HG03442 (cell line): ENCODE data around the gene NUTF2.
"Not testable (repeated sequence)": the region's sequence is repeated elsewhere in the genome, so short reads cannot be mapped to it uniquely, and the experiment has no call there.

Source experiments
- ATAC-seq: cut with Tn5 transposase; IDR thresholded peaks from one replicate; pipeline ENCODE4 v1.9.1; 2021; ENCODE audit warnings: mild to moderate bottlenecking, moderate library complexity; ENCODE audit not compliant: unreplicated experiment

The NUTF2 gene

DNA sequence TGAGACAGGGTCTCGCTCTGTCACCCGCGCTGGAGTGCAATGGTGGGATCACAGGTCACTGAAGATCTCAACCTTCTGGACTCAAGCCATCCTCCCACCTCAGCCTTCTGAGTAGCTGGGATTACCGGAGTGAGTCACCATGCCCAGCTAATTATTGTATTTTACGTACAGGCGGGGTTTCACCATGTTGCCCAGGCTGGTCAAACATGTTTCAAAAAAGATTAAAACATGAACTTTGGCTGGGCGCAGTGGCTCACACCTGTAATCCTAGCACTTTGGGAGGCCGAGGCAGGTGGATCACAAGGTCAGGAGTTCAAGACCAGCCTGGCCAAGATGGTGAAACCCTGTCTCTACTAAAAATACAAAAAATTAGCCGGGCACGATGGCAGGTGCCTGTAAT lies 9.5 kb upstream of the NUTF2 start:
- not testable (repeated sequence) for ATAC-seq

DNA sequence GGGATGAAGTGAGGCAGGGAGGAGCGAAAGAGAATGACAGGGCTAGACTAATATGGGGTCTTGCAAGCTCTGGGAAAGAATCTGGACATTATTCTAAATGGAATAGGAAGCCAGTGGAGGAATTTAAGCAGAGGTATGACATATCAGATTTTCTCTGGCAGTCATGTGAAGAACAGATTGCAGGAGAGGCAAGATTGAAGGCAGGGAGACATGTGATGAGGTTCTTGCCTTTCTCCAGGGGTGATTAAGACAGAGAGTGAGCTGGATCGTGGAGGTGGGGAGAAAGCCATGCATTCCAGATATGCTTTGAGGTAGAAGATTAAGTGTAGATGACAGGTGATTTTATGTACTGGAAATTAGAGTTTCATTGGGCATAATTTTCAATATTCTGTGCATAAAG lies 8.9 kb upstream of the NUTF2 start:
- no peak for ATAC-seq

DNA sequence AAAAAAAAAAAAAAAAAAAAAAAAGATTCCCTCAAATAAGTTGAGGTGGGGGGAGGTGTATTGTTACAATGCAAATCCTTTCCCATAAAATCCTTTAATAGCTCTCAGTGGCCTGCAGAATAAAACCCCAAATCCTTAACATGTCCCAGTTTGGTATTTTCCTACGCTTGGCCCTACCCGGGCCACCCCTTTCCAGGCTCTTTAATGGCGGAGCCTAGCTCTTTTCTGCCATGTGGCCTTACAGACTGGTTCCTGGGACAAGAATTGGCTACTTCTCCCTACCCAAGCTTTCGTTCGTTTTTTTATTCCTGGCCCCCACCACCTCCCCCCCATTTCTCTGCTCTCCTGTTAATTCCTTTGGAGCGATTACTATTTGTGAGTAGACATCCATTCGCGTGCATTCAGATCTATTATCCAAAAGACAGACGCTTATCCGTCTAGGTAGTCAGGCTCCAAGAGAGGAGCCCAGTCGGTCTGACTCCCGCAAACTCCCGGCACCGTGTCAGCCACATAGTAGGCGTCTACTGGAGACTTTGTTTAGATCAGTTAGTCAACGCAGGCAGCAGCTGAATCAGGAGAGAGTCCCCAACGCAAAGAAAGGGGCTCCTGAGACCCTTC lies 5.4 kb upstream of the NUTF2 start:
- no peak for ATAC-seq

DNA sequence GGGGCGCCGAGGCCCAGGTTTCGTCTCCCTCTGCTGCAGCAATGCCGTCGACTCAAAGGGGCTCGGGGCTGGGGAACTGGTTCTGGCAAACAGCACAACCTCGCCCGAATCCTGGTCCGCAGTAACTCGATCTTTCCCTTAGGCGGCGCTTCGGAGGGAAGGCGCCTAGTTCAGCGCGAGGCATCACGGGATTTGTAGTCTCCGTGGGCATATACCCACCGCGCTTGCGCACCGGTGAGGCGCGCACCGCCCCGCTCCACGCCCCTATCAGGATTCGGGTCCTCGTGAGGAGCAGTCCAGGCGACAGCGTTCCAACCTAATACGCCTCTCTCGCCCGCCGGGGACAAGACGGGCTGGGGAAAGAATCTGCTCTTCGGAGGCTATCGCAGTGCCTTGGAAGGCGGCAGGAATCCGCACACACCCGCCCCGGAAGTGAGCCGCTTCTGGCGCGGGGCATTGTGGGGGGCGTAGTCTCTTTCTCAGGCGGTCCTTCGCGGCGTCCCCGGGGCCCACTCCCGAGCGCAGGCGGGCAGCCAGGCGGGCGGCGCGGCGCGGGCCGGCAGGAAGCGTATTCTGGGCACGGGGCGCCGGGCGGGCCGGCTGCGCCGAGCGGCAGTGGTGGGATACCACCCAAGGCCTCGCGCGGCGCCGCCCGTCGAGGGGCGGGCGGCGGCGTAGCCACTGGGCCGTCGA lies 4.8 kb upstream of the NUTF2 start, which contains the start of gene THAP11:
Gene THAP11 (plus strand): TSS at position 505 of the 693 bp plus-strand sequence. CDS start 235 bp downstream, outside the sequence.
- peak; percentile 52 for ATAC-seq

DNA sequence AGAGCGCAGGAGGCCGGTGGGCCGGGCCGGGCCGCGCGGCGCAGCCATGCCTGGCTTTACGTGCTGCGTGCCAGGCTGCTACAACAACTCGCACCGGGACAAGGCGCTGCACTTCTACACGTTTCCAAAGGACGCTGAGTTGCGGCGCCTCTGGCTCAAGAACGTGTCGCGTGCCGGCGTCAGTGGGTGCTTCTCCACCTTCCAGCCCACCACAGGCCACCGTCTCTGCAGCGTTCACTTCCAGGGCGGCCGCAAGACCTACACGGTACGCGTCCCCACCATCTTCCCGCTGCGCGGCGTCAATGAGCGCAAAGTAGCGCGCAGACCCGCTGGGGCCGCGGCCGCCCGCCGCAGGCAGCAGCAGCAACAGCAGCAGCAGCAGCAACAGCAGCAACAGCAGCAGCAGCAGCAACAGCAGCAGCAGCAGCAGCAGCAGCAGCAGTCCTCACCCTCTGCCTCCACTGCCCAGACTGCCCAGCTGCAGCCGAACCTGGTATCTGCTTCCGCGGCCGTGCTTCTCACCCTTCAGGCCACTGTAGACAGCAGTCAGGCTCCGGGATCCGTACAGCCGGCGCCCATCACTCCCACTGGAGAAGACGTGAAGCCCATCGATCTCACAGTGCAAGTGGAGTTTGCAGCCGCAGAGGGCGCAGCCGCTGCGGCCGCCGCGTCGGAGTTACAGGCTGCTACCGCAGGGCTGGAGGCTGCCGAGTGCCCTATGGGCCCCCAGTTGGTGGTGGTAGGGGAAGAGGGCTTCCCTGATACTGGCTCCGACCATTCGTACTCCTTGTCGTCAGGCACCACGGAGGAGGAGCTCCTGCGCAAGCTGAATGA lies 4.0 kb upstream of the NUTF2 start:
- peak; percentile 5 for ATAC-seq

DNA sequence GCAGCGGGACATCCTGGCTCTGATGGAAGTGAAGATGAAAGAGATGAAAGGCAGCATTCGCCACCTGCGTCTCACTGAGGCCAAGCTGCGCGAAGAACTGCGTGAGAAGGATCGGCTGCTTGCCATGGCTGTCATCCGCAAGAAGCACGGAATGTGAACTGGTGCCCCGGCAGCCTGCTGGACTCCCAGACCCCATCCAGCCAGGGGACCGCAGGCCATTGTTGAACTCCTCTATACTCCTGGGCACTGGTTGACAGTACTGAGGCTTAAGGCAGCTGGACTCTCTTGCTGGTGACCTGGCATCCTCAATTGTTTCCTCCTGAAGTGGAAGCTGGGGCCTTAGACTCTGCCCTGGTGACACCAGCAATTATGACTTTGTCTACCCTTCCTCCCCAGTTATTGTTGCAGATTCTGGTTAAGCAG lies 3.4 kb upstream of the NUTF2 start:
- no peak for ATAC-seq

DNA sequence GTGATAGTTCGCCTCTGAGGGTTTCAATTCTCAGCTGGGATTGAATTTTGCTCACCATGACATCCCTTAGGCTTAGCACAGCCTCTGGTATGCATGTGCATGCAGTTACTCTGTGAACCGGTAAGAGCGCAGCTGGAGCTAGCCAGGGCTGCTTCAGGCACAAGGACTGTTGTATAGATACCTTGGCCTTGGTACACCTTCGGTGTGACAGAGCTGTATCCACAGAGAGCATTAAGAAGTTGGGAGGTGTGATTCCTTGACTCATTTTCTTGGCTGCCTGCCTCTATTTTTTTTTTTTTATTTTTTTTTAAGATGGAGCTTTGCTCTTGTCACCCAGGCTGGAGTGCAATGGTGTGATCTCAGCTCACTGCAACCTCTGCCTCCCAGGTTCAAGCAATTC lies 2.2 kb upstream of the NUTF2 start:
- ATAC-seq, result no peak

DNA sequence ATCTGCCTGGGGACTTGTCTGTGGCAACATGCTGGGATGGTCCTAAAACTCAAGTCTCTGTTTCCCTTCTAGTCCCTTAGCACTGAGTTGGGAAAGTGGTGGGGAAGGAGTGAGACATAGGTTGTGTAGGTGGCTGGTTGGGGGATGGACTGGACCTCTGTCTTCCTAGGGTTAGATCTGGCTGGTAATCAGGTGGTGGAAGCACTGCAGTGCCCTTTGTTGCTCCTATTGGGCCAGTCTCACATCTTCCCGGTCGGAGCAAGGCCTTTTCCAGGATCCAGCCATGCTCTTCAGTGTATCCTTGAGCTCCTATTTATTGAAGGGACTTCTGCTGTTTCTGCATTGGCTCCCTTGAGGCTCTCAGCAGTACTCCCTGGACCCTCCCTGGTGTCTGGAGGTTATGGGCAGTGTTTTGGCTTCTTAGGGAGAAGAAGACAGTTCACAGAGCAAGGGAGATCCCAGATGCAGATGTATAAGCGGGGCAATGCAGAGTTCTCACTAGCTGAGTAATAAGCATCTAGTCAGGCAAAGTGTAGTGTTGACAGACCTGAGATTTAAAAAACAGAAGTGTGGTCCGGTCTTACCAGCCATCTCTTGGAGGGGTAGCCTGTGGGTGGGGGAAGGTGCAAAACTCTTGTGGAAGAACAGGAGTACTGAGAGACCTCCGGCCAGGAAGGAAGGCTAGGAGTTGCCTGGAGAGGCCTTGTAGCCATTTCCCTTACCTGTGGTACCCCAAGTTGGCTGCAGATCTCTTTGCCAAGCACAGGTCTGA lies 1.3 kb upstream of the NUTF2 start:
- no peak for ATAC-seq

DNA sequence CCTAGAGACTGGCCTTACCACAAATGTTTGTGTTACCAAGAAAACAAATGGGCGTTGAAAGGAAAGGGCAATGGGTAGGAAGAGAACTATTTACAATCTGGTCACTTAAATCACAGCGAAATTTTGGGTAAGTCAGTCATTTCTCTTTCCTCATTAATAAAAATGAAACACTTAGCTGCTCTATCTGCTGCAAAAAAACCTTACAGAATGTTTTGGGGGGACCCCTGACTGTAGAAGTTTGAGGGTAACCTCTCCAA lies 742 bp upstream of the NUTF2 start:
- ATAC-seq, result no peak

DNA sequence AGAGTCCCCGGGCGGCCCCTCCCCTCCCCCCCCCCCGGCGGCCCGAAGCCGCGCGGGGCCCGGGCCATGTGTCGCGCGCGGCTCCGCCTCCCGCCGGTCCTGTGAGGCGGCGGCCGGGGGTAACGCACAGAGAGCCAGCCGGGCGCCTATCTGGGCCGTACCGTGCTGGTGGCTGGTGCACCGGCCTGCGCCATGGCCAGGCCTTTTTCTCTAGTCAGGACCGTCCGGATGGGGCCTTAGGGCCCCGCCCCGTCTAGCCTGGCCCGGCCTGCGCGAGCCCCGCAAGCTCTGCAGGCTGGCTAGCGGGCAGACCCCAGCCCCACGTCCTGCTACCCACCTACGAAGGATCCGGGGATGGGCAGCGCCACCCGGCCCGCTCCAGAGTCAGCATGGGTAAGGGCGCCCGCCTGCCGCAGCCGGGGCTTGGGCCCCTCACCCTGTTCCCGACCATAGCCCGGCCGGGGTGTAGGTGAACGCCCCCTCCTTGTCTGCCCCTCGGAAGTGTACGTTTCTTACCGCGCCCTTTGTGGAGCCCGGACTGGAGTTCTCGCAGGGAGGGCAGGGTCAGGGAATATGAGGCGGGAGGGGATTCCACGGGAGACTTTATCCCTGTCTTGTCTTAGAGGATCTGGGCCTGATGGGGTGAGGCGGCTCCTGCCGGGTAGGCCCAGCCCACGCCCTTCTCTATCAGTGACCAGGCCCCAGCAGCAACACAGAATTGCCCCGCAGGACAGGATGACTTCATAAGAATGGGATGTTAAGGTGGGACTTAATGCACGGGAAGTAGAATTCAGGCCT lies 530 bp downstream of the NUTF2 start, which contains the start of gene CENPT:
Gene CENPT (minus strand): TSS at position 630 of the 798 bp plus-strand sequence. CDS start 13,834 bp downstream, outside the sequence.
- peak; percentile 30 for ATAC-seq

DNA sequence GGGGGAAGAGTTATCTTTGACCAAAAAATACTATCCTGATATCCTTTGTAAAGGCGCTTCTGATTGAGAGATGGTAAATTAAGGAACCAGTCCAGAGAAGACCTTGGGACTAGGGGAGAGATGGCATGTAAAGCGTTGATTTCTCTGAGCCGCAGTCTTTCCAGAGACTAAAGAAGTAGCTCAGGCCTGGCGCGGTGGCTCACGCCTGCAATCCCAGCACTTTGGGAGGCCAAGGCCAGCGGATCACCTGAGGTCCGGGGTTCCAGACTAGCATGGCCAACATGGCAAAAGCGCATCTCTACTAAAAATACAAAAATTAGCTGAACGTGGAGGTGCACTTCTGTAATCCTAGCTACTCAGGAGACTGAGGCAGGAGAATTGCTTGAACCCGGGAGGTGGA lies 1.4 kb downstream of the NUTF2 start:
- ATAC-seq, result no peak

DNA sequence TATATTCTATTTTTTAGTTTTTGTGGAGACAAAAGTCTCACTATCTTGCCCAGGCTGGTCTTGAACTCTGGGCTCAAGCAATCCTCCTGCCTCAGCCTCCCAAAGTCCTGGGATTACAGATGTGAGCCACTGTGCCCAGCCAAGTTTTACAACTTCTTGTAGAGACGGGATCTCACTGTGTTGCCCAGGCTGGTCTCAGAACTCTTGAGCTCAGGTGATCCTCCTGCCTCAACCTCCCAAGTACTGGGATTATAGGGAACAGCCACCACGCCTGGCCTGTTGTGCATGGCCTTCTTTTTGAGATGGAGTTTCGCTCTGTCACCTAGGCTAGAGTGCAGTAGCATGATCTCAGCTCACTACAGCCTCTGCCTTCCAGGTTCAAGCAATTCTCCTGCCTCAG lies 6.9 kb downstream of the NUTF2 start:
- no peak for ATAC-seq

DNA sequence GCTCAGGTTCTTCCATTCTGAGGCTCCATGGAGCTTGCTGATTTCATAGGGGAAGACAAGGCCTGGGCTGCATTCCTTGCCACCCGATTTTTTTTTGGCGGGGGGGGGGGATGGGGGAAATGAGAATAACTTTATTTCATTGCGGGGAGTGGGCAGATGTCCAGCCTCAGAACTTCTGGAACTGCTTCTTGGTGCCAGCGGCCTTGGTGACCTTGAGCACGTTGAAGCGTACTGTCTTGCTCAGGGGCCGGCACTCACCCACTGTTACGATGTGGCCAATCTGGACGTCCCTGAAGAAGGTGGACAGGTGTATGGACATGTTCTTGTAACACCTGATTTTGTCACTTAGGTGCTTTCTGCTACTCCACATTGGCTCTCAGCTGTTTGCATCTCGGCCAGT lies 9.1 kb downstream of the NUTF2 start:
- ATAC-seq, result no peak

DNA sequence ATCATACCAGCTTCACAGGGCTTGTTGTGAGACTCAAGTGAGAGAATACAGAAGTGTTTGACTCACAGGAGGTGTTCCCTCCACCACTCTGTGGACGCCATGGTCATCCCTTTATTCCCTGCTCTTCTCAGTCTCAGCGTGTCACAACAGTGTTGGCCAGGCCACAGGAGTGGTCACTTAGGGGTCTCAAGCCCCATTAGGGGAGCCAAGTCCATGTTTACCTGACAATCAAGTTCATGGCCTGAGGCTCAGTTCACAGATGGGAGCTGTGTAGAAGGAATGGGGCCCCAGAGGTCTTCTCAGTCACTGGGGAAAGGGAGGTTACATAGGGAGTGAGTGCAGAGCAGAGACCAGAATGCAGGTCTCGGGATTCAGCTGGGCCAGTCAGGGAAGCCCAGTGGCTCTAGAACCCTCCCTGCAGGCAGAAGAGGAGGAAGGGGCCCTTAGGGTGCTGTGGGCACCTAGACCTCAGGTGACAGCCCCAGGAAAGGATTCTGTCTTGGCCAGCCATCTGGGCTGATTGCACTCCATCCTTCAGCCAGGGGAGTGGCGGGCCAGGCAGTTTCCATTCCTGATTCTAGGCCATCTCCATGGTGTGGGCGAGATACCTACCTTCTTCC lies 10.3 kb downstream of the NUTF2 start:
- no peak for ATAC-seq

DNA sequence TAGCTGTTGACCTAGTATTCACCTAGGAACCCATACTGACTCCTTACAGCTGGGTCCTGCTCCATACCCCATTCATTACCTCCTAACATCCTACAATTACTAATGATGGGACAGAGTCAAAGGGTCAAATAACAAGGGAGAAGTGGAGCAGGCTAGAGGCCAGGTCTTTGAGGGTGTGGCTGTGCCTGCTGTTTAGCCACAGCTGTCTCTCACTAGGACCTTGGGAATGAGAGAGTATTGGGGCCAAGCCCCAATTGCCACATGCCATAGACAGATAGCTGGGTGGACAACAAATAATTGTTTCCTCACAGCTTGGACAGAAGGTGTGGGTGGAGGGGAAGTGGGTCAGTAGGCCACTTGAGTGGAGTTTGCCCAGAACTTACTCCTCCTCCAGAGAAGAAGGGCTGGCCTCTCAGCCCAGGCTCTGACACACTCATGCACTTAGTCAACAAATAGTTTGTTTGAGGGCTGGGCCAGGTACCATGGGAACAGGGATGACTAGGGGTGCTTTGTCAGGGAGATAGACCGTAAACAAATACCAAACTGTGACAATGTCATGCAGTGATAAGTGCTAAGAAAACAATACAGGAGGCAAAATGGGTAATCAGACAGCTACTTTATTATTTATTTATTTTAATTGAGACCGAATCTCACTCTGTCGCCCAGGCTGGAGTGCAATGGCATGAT lies 11.0 kb downstream of the NUTF2 start:
- no peak for ATAC-seq

DNA sequence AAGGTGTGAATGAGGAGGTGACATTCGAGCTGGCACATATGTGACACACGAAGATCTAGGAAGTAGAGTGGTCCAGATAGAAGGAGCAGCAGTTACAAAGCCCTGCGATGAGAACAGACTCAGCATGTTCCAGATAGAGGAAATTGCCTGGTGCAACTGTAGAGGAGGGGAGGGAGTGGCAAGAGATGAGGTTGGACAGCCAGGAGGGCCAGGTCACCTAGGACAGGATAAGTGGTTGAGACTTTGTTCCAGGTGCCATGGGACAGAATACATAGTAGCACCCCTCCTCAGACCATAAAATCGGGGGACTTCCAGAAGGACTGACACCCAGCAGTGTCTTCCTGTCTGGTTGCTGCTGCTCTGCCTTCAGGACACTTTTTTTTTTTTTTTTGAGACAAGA lies 11.8 kb downstream of the NUTF2 start:
- no peak for ATAC-seq

DNA sequence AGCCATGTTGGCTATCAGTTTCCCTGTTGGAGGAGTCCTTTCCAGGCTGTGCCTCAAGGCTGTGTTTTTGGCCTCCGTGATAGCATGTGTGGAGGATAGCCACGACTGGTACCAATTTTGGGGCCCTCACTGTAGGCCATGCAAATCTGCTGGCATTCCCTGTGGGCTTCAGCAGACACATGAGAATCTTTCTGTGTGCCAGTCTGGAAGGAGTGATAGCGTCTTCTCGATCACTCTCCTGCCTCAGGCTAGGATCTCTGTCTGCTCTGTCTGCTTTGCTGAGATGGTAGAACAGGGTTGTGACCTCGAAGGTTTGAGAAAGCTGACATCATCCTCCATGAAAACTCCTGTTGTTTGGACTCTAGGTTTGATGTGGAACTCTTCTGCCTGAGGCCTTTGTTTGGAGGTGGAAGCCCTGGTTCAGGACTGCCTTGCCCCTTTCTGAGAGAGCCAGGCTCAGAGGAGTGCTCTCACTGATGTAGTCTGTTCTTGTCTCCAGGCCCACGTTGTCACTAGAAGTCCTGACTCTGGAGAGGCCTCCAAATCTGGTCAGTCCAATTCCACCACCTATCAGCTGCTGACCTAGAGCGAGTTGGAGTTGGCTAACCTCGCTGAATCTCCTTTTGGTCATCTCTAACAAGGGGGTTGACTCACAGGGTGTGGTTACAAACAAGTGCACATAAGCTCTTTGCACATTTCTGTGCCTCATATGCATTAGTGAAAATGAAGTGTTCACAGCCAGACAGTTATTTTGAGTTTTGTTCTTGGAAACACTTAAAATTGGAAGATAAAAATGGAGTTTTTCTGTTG lies 14.1 kb downstream of the NUTF2 start:
- ATAC-seq, result no peak

DNA sequence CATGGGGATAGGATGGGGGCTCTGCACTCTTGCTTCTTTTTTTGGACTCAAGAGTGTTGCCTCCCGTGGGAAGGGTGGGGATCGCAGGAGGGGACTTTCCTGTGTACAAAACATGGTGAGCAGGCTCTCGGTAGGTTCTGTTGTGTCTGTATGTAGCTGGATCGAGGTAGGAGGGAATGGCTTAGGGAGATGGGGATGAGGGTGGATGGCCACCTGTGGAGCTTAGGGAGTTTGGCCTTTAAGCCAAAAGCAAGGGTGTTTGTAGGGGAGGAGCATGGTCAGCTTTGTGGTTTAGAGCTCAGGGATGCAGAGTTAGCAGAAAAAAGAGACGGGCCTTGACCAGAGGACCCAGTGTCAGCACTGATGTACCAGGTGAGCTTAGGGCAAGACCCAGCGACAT lies 15.1 kb downstream of the NUTF2 start:
- ATAC-seq, result no peak
